Left colon (tissue), 2 donors: Measurements from ENCODE around the gene SEC22C. TPM values are rescaled to one million over a fixed set of nuclear protein-coding genes. Genes with fewer than 3 reads are reported as not detected.

ENCODE experiments used
- ATAC-seq: fragments of 200-7000 bp; cut with Tn5 transposase; one replicate; pipeline ENCODE4 v1.9.1; 2020; ENCODE audit warnings: mild to moderate bottlenecking, moderate library complexity
- DNase-seq, 2 donors: peaks; one replicate each; pipeline ENCODE4 v3.0.0-alpha.2; 2020
- intact Hi-C, 2 donors: fragments of 100-400 bp; cut with DNase I in 1 of 2; cut with micrococcal nuclease in 1 of 2; formaldehyde crosslinking; loops; one replicate each; pipeline versions ENCODE4 v1.11.2 to v1.14.0; 2022; cut with DNase I, micrococcal nuclease
- total RNA-seq, 2 donors: library from RNA; stranded (reverse); fragmentation: NEBNext Ultra II Directional; extraction: Animal tissue kit (Norgen Biotek cat#: 25700); gene quantifications; one replicate each; pipeline ENCODE4 v1.2.1, GENCODE V29; 2021
- donor health status: DM: no; HTN: no; CAD: no.
- donor health status: DM: yes; HTN: yes; CAD: no.

SEC22C gene
- total RNA-seq, 2 donors from 2014 or later = 11.4 to 15.2 TPM

DNA sequence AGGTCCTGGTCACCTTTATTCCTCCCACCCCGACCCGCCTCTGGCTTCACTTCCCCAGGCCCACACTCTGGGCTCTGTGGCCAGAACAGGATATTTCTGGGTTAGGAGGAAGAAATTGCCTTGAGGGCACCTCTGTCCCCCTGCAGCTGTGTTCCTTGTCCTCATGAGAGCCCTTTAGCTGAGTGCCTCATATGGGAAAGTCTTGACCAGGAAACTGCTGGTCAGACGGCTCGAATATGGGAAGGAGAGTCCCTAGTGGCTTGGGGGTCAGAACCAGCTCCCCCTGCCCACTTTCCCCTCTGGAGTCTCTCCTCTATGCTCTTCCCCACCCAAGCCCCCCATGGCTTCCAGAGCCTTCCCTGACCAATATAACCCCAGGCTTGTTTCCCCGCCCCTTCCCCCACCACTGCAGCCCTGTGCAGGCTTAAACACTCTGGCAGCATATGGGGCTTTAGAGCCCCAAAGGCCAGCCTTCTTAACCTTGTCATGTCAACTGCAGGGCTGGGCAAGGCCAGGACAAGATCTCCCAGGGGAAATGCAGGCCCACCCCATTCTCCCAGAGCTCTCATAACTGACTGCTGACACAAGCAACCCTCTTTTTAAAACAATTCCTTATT is 36.4 kb downstream of the SEC22C start:
- intact Hi-C loops = loop anchor here in 1 of 2 donors (10.0 kb wide), 1 partner anchor 311 kb away; no protein-coding TSS in a partner anchor
- no peak for ATAC-seq
- DNase-seq = no peak

DNA sequence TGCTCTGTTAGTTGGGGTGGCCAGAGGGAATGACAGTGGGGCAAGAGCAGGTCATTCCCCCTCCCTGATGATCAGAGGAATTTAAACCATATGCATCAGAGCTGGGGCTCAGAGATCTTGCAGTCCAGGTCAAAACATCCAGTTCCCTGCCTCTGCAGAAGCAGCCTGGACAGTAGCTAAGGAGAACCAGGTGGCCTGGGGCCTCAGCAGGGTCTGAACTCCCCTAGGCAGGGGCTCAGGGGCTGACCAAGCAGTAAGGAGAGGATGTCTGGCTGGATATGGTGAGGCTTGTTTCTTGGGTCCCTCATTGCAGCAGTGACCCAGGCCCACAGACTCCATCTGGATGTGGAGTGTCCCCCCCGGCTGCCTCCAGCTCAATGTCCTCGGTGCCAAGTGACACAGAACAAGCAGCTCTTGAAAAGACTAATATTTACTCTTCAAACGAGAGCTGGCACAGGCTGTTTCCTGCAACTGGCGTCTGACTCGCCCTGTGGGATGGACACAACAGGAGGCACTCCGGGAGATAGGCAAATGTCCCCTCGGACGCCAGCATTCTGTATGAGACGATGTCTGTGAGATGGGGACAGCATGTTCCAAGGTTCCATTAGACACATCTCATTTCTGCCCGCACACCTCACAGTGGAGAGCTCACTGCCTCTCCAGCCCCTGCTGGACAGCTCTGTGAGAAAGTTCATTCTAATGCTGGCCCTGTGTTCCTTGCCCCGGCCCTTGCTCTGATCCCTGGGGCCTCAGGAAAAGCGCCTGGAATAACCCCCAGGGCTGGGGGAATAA is 37.1 kb downstream of the SEC22C start:
- intact Hi-C loops = loop anchor here in 1 of 2 donors (10.0 kb wide), 1 partner anchor 310 kb away; no protein-coding TSS in a partner anchor
- DNase-seq (peak; percentile 68 to 80), ATAC-seq (peak; percentile 77)

GRCh38 chr3:42541079-42541478 is 40.7 kb downstream of the SEC22C start:
- intact Hi-C loops = loop anchor here in 1 of 2 donors (10.0 kb wide), 1 partner anchor 306 kb away; no protein-coding TSS in a partner anchor
- DNase-seq = no peak
- no peak for ATAC-seq

DNA sequence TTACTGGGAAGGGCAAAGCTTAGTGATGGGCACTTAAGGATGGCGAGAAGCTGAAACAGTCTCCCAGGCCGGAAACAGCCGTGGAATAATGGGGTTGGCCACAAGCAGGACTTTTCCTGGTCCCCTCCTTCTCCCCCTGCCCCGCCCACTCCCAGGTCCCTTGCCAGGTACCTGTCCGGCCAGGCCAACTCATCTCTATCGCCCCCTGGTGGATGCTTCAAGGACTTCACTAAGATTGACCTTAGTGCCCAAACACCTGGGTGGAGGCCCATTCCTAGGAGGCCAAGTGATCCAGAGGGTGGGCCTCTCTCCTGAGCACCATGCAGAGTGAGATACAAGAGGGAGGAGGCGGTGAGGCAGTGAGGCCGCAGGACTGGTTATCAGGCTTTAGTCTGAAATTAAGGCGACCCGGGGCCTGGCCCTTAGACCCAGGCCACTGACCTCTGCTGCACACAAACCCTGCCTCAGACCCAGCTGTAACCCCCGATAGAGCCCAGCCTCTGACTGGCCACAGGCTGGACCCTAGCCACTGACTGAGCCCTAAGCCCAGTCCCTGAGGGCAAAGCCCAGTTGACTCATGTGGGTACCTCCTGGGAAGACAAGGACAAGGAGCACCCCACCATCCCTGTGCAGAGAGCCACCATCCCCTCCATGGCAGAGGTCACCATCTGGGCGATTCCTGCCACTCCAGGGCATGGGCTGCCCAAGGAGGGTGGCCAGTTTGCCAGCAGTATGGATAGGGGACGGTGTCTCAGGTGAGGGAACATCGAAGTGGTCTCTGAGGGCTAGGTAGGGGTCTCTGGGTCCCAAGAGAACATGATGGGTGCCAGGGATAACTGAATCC is 41.7 kb downstream of the SEC22C start:
- intact Hi-C loops = loop anchor here in 1 of 2 donors (10.0 kb wide), 1 partner anchor 305 kb away; no protein-coding TSS in a partner anchor
- peak; percentile 81 for DNase-seq
- peak; percentile 69 for ATAC-seq

DNA sequence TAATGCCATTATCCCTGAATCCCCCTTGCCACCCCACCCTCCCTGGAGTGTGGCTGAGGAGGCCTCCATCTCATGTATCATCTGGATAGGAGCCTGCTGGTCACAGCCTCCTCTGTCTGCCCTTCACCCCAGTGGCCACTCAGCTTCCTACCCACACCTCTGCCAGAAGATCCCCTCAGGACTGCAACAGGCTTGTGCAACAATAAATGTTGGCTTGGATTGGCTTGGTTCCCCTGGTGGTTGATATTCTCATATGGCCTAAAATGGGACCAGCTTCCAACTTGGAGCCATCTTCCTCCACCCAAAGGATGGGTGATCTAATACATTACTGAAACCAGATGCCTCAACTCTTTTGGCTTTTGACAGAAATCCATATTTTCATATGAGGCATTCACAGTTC is 44.4 kb downstream of the SEC22C start:
- DNase-seq (no peak), ATAC-seq (no peak)
- intact Hi-C loops = no loop called here

- peak in 1 of 2 donors; percentile 71 for DNase-seq
- peak; percentile 44 for ATAC-seq
- intact Hi-C loops = no loop called here
These were observed 45.6 kb downstream of the SEC22C start for GRCh38 chr3:42535981-42536784.

- intact Hi-C loops = no loop called here
- ATAC-seq (no peak), DNase-seq (no peak)
These were observed 48.4 kb downstream of the SEC22C start for GRCh38 chr3:42533161-42533897.

GRCh38 chr3:42532229-42532628 is 49.5 kb downstream of the SEC22C start:
- intact Hi-C loops = no loop called here
- DNase-seq (no peak), ATAC-seq (no peak)

DNA sequence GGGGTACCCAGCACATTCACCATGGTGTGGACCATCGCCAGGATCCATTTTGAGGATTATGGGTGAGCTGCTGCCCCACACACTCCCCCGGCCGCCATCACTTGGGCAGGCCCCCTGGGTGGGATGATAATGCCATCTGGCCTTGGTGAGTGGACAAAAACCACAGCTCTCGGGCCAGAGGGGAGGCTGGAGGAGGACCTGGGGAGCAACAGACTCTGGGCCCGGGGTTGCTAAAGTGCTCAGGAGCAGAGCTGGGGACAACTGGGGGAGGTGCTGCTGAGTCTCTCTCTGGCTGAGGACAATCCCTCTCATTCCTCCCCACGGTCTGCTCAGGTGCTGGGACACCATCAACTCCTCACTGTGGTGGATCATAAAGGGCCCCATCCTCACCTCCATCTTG is 50.3 kb downstream of the SEC22C start:
- ATAC-seq (no peak), DNase-seq (no peak)
- intact Hi-C loops = no loop called here

DNA sequence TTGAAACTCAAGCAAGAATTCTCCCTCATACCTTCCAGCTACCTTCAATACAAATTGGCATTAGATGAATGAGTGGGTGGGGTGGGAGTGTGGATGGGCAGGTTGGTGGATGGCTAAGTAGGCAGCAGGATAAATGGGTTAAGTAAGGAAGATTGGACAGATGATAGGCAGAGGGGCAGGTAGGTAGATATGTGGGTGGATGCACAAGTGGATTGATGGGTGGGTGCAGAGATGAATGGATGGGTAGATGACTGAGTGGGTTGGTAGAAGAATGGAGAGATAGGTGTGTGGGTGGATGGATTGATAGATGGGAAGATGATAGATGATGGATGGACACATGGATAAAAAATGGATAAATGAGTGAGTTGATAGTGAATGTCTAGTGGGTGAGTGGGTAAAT is 51.7 kb downstream of the SEC22C start:
- DNase-seq = no peak
- no peak for ATAC-seq

DNA sequence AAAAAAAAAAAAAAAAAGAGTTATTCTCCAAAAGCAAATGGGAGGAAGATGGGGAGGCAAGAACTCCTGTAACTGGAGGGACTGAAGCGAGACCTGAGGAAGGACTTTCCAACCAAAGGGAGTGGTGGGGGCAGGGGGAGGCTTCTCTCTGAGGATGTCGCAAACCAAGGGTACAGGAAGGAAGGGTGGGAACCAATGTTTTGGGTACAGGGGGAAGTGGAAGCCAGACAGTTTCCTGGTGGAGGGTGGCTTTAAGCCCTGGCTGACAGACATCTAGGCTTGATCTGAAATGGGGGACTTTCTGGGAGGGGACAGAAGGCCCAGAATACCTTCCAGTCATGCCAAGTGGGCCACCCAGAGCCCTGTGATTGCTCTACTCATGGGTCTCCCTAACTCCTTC is 52.3 kb downstream of the SEC22C start:
- intact Hi-C loops = no loop called here
- DNase-seq (no peak), ATAC-seq (no peak)

More for the DNA sequence above, 51.7 kb downstream of the SEC22C start:
- intact Hi-C loops = no loop called here

- DNase-seq = no peak
- intact Hi-C loops = no loop called here
- no peak for ATAC-seq
These were observed 54.3 kb downstream of the SEC22C start for GRCh38 chr3:42527368-42527917.

DNA sequence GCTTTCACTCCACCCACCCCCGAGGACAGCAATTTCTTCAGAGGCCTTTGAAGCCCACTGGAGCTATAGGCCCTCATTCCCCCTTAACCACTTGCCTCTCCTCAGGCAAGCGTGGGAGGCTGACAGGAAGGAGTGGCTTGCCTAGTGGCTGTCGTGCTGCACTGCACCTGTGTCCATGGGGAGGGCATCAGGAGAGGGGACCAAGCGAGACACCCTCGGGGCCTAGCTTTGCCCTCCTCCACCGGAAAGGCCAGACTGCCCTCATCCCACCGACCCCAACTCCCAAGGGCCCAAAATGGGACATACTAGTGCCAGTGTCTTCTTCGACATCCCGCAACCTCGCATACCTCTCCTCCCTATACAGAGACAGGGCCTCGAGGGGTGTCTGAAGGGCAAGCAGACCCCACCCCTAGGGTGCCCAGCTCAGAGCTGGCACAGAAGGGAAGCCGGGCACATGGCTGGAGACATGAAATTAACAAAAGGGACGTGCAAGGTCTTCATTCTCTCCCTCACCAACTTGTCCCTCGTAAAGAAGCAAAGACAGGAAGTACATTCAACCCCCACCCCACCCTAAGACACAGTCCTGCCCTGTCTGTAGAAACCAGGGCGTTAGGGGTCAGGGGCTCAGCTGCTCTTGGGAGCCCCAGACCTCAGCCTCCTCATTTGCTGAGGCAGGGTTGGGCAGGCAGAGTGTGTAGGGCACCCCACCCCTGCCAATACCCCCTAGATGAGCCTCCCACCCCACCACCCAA is 55.0 kb downstream of the SEC22C start:
- intact Hi-C loops = no loop called here
- ATAC-seq (no peak), DNase-seq (no peak)

GRCh38 chr3:42525736-42526345 is 55.9 kb downstream of the SEC22C start:
- intact Hi-C loops = no loop called here
- no peak for DNase-seq

DNA sequence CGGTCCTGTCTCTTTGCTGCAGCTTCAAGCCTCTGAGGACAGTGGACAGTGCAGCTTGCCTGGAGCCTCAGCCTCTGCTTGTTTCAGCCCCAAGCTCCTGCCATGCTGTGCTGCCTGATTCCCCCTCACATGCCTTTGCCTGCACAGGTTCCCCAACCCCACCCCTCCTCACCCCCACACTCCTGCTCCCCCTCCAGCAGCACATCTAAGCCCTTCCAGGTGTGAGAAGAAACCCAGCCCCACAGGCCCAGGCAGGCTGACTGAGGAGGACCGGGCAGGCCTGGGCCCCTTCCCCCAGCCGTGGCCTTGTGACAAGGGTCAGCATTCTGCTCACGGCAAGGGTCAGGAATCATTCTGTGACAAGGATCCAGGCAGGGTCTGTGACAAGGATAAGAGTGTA is 56.6 kb downstream of the SEC22C start:
- intact Hi-C loops = no loop called here
- ATAC-seq = no peak
- DNase-seq = no peak

More at GRCh38 chr3:42525736-42526345, 55.9 kb downstream of the SEC22C start:
- ATAC-seq = no peak

DNA sequence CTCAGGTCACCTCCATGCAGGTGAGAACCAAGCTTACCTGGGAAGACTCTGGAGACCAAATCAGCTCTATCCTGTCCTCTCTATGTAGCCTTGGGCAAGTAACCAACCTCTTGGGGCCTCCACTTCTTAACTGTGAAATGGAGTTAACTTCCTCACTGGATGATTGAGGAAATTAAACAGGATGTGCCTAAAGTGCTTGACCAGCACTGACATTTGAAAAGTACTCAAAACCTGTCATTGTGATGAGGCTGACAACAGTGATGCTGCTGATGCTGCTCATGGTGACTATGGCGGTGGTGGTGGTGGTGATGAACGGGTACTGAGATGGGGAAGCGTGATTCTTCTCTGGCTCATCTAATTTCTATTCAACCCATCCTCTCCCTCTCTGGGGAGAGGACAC is 57.0 kb downstream of the SEC22C start:
- intact Hi-C loops = no loop called here
- ATAC-seq (no peak), DNase-seq (no peak)
